H9 (cell line): ENCODE results near the gene RIMS1. TPM values are rescaled to one million over a fixed set of nuclear protein-coding genes. Genes with fewer than 3 reads are reported as not detected.

Experiments used
- DNase-seq: peaks from one replicate; pipeline ENCODE4 v3.0.0-alpha.2; 2017
- H2AFZ ChIP-seq: one replicate; pipeline ENCODE4 v1.6.1; 2013; ENCODE audit warnings: mild to moderate bottlenecking, low read length, control low read depth, moderate library complexity
- H2AK5ac ChIP-seq: 2 replicates; pipeline ENCODE4 v1.6.1; 2013; ENCODE audit warnings: low read length, control low read depth, mixed read lengths; ENCODE audit not compliant: insufficient read length
- H2BK120ac ChIP-seq: one replicate; pipeline ENCODE4 v1.6.1; 2013; ENCODE audit warnings: low read depth, mild to moderate bottlenecking, low read length, control low read depth, inconsistent platforms; ENCODE audit not compliant: poor library complexity, severe bottlenecking
- H2BK12ac ChIP-seq: 2 replicates; pipeline ENCODE4 v1.6.1; 2013; ENCODE audit warnings: low read length, control low read depth, mixed read lengths, low read depth; ENCODE audit not compliant: insufficient read length
- H2BK15ac ChIP-seq: 2 replicates; pipeline ENCODE4 v1.6.1; 2013; ENCODE audit warnings: low read depth, low read length, control low read depth
- H2BK20ac ChIP-seq: one replicate; pipeline ENCODE4 v1.6.1; 2013; ENCODE audit warnings: low read depth, mild to moderate bottlenecking, low read length, control low read depth, inconsistent platforms; ENCODE audit not compliant: poor library complexity, severe bottlenecking
- H2BK5ac ChIP-seq: 2 replicates; pipeline ENCODE4 v1.6.1; 2013; ENCODE audit warnings: low read length, control low read depth, mixed read lengths; ENCODE audit not compliant: insufficient read length
- H3K14ac ChIP-seq: 2 replicates; pipeline ENCODE4 v1.6.1; 2013; ENCODE audit warnings: low read length, control low read depth; ENCODE audit not compliant: insufficient read depth
- H3K18ac ChIP-seq: 2 replicates; pipeline ENCODE4 v1.6.1; 2013; ENCODE audit warnings: low read depth, mild to moderate bottlenecking, mixed read lengths, low read length, control low read depth; ENCODE audit not compliant: insufficient read length
- H3K23ac ChIP-seq: 2 replicates; pipeline ENCODE4 v1.6.1; 2013; ENCODE audit warnings: low read length, control low read depth, mixed read lengths, low read depth; ENCODE audit not compliant: insufficient read length
- H3K23me2 ChIP-seq: 2 replicates; pipeline ENCODE4 v1.6.1; 2013; ENCODE audit warnings: low read depth, mild to moderate bottlenecking, mixed read lengths, low read length, control low read depth; ENCODE audit not compliant: insufficient read length, poor library complexity, severe bottlenecking
- H3K27ac ChIP-seq: 2 replicates; pipeline ENCODE4 v1.5.1; 2013; ENCODE audit warnings: low read length, control low read depth, mixed read lengths, low read depth; ENCODE audit not compliant: insufficient read length
- H3K27me3 ChIP-seq: 2 replicates; pipeline ENCODE4 v1.6.1; 2013; ENCODE audit warnings: low read length, control low read depth, inconsistent platforms; ENCODE audit not compliant: insufficient read depth
- H3K4ac ChIP-seq: 2 replicates; pipeline ENCODE4 v1.6.1; 2013; ENCODE audit warnings: low read depth, mild to moderate bottlenecking, control low read depth, inconsistent platforms, low read length, moderate library complexity
- H3K4me1 ChIP-seq: 2 replicates; pipeline ENCODE4 v1.6.1; 2013; ENCODE audit warnings: low read length, control low read depth, inconsistent platforms; ENCODE audit not compliant: insufficient read depth
- H3K4me2 ChIP-seq: 2 replicates; pipeline ENCODE4 v1.6.1; 2013; ENCODE audit warnings: low read length, control low read depth, mixed read lengths; ENCODE audit not compliant: insufficient read length, insufficient read depth
- H3K56ac ChIP-seq: 2 replicates; pipeline ENCODE4 v1.6.1; 2013; ENCODE audit warnings: low read depth, mild to moderate bottlenecking, mixed read lengths, low read length, control low read depth; ENCODE audit not compliant: insufficient read length
- H3K79me1 ChIP-seq: 2 replicates; pipeline ENCODE4 v1.6.1; 2013; ENCODE audit warnings: low read depth, mild to moderate bottlenecking, moderate library complexity, low read length, control low read depth, inconsistent platforms; ENCODE audit not compliant: insufficient read depth, poor library complexity, severe bottlenecking
- H3K79me2 ChIP-seq: 2 replicates; pipeline ENCODE4 v1.6.1; 2013; ENCODE audit warnings: low read length, control low read depth, inconsistent platforms; ENCODE audit not compliant: insufficient read depth
- H3K9ac ChIP-seq: 2 replicates; pipeline ENCODE4 v1.6.1; 2013; ENCODE audit warnings: low read length, control low read depth, mixed read lengths; ENCODE audit not compliant: insufficient read length; ENCODE audit errors: extremely low read depth
- H3K9me3 ChIP-seq: one replicate; pipeline ENCODE4 v1.6.1; 2013; ENCODE audit warnings: low read depth, low read length, inconsistent platforms; ENCODE audit not compliant: control insufficient read depth
- H3T11ph ChIP-seq: one replicate; pipeline ENCODE4 v1.6.1; 2013; ENCODE audit warnings: mild to moderate bottlenecking, low read length, control low read depth, inconsistent platforms
- H4K20me1 ChIP-seq: one replicate; pipeline ENCODE4 v1.6.1; 2013; ENCODE audit not compliant: control insufficient read depth, insufficient read length, insufficient read depth
- H4K5ac ChIP-seq: 2 replicates; pipeline ENCODE4 v1.6.1; 2013; ENCODE audit warnings: low read depth, mild to moderate bottlenecking, mixed read lengths, low read length, control low read depth; ENCODE audit not compliant: insufficient read length
- H4K8ac ChIP-seq: replicated peaks from 2 replicates; pipeline ENCODE4 v1.6.1; 2013; ENCODE audit warnings: low read length, control low read depth, mixed read lengths, low read depth; ENCODE audit not compliant: insufficient read length
- H4K91ac ChIP-seq: 2 replicates; pipeline ENCODE4 v1.6.1; 2013; ENCODE audit warnings: low read depth, mild to moderate bottlenecking, moderate library complexity, mixed read lengths, low read length, control low read depth; ENCODE audit not compliant: insufficient read length
- H3K27ac Mint-ChIP-seq, 3 experiments: 2 replicates in 2 of 3; 3 replicates in 1 of 3; pipeline ENCODE4 v1.8.0; 2020 to 2021; ENCODE audit warnings: mixed read lengths in 3 of 3, mild to moderate bottlenecking in 1 of 3, moderate library complexity in 1 of 3
- H3K27me3 Mint-ChIP-seq: 2 replicates; pipeline ENCODE4 v1.8.0; 2021; ENCODE audit warnings: low read depth, mild to moderate bottlenecking, moderate library complexity, mixed read lengths
- H3K36me3 Mint-ChIP-seq, 3 experiments: 2 replicates in 2 of 3; 3 replicates in 1 of 3; pipeline ENCODE4 v1.8.0; 2020 to 2021; ENCODE audit warnings: low read depth in 3 of 3, mixed read lengths in 3 of 3; ENCODE audit not compliant: insufficient read depth in 1 of 3
- H3K4me1 Mint-ChIP-seq, 2 experiments: 2 replicates each; pipeline ENCODE4 v1.8.0; 2020; ENCODE audit warnings: mixed read lengths in 2 of 2
- H3K4me3 Mint-ChIP-seq, 2 experiments: 2 replicates in 1 of 2; 3 replicates in 1 of 2; pipeline ENCODE4 v1.8.0; 2020 to 2021; ENCODE audit warnings: mild to moderate bottlenecking in 2 of 2, mixed read lengths in 2 of 2, moderate library complexity in 1 of 2
- H3K9me3 Mint-ChIP-seq, 2 experiments: 2 replicates in 1 of 2; 3 replicates in 1 of 2; pipeline ENCODE4 v1.8.0; 2020; ENCODE audit warnings: mild to moderate bottlenecking in 2 of 2, mixed read lengths in 2 of 2, moderate library complexity in 1 of 2
- total RNA-seq: library from RNA; stranded (reverse); gene quantifications from 2 replicates; pipeline ENCODE4 v1.2.1, GENCODE V29; 2021
- TF ChIP-seq, protein P1 (sequence below): fragments of 200-600 bp; sonication (generic); conservative IDR thresholded peaks from 3 replicates; pipeline ENCODE4 v1.8.0; 2021; ENCODE audit warnings: antibody characterized with exemption, mild to moderate bottlenecking

The RIMS1 gene
- total RNA-seq, 1 experiment from 2014 or later, result 0.83 TPM

DNA sequence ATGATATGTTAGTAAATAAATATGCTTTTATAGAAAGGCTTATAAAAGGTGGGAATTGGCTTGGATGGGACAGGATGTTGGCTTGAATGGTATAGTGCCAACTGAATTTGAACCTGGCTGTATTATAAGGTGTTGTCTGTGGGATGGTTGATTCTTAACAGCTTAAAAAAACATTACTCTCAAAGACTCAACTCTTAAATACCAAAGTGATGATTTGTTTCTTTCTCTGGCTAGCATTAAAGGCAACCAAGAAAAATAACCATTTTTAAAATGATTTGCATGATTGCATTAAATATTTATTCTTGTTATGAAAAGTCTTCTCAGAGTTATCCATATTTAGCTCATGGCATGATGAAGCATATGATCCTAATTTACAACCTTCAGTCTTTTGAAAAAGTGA is 216.2 kb downstream of the RIMS1 start:
- Histone ChIP-seq H2AFZ (no peak overlapping the region), H3K4me2 (no peak overlapping the region), H2BK5ac (no peak overlapping the region), H3K4me1 (peaks cover 3% of the 10 kb centered on the region; the same call in 1 of the 2 replicates), H3K23me2 (no peaks in the 10 kb centered on the region), H4K8ac (no peak overlapping the region), H4K20me1 (no peaks in the 10 kb centered on the region), H3K18ac (no peak overlapping the region), H3K27me3 (no peaks in the 10 kb centered on the region), H3K79me2 (no peaks in the 10 kb centered on the region), H2BK15ac (no peak overlapping the region), H4K5ac (no peak overlapping the region), H2BK20ac (no peak overlapping the region), H3K23ac (no peak overlapping the region), H3K56ac (no peak overlapping the region), H3K4ac (no peak overlapping the region), H3T11ph (no peak overlapping the region), H2BK12ac (no peak overlapping the region), H3K9me3 (no peaks in the 10 kb centered on the region), H3K9ac (no peak overlapping the region), H2BK120ac (no peak overlapping the region), H3K14ac (no peak overlapping the region), H3K79me1 (no peaks in the 10 kb centered on the region), H3K27ac (no peak overlapping the region), H4K91ac (no peak overlapping the region), H2AK5ac (no peak overlapping the region)
- Mint-ChIP-seq H3K9me3 (no peaks in the 10 kb centered on the region), H3K27me3 (no peaks in the 10 kb centered on the region), H3K27ac (no peak overlapping the region), H3K4me3 (no peak overlapping the region), H3K36me3 (no peaks in the 10 kb centered on the region), H3K4me1 (no peaks in the 10 kb centered on the region)
- TF ChIP-seq, protein P1, sequence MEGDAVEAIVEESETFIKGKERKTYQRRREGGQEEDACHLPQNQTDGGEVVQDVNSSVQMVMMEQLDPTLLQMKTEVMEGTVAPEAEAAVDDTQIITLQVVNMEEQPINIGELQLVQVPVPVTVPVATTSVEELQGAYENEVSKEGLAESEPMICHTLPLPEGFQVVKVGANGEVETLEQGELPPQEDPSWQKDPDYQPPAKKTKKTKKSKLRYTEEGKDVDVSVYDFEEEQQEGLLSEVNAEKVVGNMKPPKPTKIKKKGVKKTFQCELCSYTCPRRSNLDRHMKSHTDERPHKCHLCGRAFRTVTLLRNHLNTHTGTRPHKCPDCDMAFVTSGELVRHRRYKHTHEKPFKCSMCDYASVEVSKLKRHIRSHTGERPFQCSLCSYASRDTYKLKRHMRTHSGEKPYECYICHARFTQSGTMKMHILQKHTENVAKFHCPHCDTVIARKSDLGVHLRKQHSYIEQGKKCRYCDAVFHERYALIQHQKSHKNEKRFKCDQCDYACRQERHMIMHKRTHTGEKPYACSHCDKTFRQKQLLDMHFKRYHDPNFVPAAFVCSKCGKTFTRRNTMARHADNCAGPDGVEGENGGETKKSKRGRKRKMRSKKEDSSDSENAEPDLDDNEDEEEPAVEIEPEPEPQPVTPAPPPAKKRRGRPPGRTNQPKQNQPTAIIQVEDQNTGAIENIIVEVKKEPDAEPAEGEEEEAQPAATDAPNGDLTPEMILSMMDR, result no peak
- DNase-seq, result no peak
